Glutamatergic neuron (in vitro differentiated cells): ENCODE measurements around the gene ZMYND10. TPM values are rescaled to one million over a fixed set of nuclear protein-coding genes. Genes with fewer than 3 reads are reported as not detected.
"Not testable (repeated sequence)": the region's sequence is repeated elsewhere in the genome, so short reads cannot be mapped to it uniquely, and the experiment has no call there.

ENCODE experiments used
- DNase-seq: peaks from one replicate; pipeline ENCODE4 v3.0.0; 2022
- H3K27ac Mint-ChIP-seq: one replicate; pipeline ENCODE4 v1.8.0; 2020; ENCODE audit warnings: mild to moderate bottlenecking, mixed read lengths, inconsistent platforms; ENCODE audit not compliant: unreplicated experiment
- H3K27me3 Mint-ChIP-seq: one replicate; pipeline ENCODE4 v1.8.0; 2020; ENCODE audit warnings: mild to moderate bottlenecking, moderate library complexity, mixed read lengths, inconsistent platforms; ENCODE audit not compliant: unreplicated experiment
- H3K36me3 Mint-ChIP-seq: one replicate; pipeline ENCODE4 v1.8.0; 2020; ENCODE audit warnings: mild to moderate bottlenecking, mixed read lengths, inconsistent platforms; ENCODE audit not compliant: unreplicated experiment
- H3K4me1 Mint-ChIP-seq: one replicate; pipeline ENCODE4 v1.8.0; 2020; ENCODE audit warnings: mild to moderate bottlenecking, low read depth, mixed read lengths, inconsistent platforms; ENCODE audit not compliant: unreplicated experiment
- H3K4me3 Mint-ChIP-seq: one replicate; pipeline ENCODE4 v1.8.0; 2020; ENCODE audit warnings: mild to moderate bottlenecking, mixed read lengths, inconsistent platforms; ENCODE audit not compliant: unreplicated experiment
- H3K9me3 Mint-ChIP-seq: one replicate; pipeline ENCODE4 v1.8.0; 2020; ENCODE audit warnings: mild to moderate bottlenecking, moderate library complexity, mixed read lengths, inconsistent platforms; ENCODE audit not compliant: unreplicated experiment
- total RNA-seq: library from RNA; stranded (reverse); fragmentation: NEBNext Ultra II Directional; extraction: Animal tissue kit (Norgen Biotek cat#: 25700); gene quantifications from one replicate; pipeline ENCODE4 v1.2.1, GENCODE V29; 2021; ENCODE audit not compliant: unreplicated experiment
- TF ChIP-seq, protein P1 (sequence below): fragments of 200-600 bp; sonication (generic); IDR thresholded peaks from one replicate; pipeline ENCODE4 v1.5.0; 2021; ENCODE audit not compliant: partially characterized antibody, unreplicated experiment

The ZMYND10 gene
- total RNA-seq, 1 donor from 2014 or later = 1.3 TPM

DNA sequence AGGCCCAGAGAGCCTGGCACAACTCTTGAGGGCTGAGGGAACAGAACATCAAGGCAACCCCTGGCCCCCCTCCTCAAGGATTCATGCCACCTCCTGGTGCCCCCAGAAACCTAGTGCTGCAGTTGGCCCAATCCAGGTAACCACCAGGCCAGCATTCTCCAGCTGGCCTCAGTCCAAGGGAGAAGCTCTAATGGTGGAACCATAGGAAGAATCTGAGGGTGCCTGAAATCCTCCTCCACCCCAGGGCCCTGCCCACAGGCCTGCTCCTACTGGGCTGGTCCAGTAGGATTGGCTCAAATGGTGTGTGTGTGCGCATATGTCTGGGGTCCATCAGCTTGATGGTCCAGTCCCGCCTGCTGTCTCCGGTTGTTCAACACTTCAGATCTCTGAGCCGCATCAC, 30.7 kb downstream of the ZMYND10 start:
- TF ChIP-seq, protein P1, sequence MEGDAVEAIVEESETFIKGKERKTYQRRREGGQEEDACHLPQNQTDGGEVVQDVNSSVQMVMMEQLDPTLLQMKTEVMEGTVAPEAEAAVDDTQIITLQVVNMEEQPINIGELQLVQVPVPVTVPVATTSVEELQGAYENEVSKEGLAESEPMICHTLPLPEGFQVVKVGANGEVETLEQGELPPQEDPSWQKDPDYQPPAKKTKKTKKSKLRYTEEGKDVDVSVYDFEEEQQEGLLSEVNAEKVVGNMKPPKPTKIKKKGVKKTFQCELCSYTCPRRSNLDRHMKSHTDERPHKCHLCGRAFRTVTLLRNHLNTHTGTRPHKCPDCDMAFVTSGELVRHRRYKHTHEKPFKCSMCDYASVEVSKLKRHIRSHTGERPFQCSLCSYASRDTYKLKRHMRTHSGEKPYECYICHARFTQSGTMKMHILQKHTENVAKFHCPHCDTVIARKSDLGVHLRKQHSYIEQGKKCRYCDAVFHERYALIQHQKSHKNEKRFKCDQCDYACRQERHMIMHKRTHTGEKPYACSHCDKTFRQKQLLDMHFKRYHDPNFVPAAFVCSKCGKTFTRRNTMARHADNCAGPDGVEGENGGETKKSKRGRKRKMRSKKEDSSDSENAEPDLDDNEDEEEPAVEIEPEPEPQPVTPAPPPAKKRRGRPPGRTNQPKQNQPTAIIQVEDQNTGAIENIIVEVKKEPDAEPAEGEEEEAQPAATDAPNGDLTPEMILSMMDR = no peak
- Mint-ChIP-seq H3K9me3 (peaks cover 3% of the 10 kb centered on the region), H3K4me3 (no peak overlapping the region)

GRCh38 chr3:50314342-50314741, 31.2 kb downstream of the ZMYND10 start:
- Mint-ChIP-seq H3K4me3 (no peak overlapping the region), H3K36me3 (peaks cover 12% of the 10 kb centered on the region), H3K27ac (no peak overlapping the region), H3K9me3 (peaks cover 3% of the 10 kb centered on the region), H3K27me3 (peaks cover 9% of the 10 kb centered on the region), H3K4me1 (peaks cover 5% of the 10 kb centered on the region)
- DNase-seq = no peak
- TF ChIP-seq, protein P1 = no peak

More for the DNA sequence above, 30.7 kb downstream of the ZMYND10 start:
- no peak for DNase-seq
- Mint-ChIP-seq H3K27ac (no peak overlapping the region), H3K36me3 (peaks cover 8% of the 10 kb centered on the region), H3K27me3 (peaks cover 9% of the 10 kb centered on the region), H3K4me1 (peaks cover 5% of the 10 kb centered on the region)

- H3K4me1 Mint-ChIP-seq, H3K4me3 Mint-ChIP-seq, H3K27ac Mint-ChIP-seq, H3K27me3 Mint-ChIP-seq, H3K9me3 Mint-ChIP-seq, DNase-seq: not testable (repeated sequence)
- peaks cover 12% of the 10 kb centered on the region for H3K36me3 Mint-ChIP-seq
Measured at GRCh38 chr3:50312041-50312440, 33.5 kb downstream of the ZMYND10 start.

DNA sequence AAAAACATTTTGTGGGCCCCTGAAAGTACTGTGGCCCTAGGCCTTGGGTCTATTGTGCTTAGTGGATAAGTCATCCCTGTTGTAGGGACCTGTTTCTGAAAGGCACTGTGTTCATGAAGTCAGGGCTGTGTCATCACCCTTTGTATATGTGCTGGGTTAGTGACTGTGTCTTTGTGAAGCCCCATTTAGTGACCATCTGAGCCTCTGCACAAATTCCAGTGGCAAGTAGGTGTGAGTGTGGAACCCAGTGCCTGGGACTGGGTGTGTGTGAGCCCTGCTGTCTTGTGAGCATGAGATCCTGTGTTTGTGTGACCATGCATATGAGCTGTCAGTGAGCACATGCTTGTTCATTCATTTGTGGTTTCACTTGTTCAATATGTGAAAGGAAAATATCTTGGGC, 40.9 kb downstream of the ZMYND10 start:
- TF ChIP-seq, protein P1 = no peak
- H3K4me1 Mint-ChIP-seq = peaks cover 8% of the 10 kb centered on the region
- no peak overlapping the region for H3K27ac Mint-ChIP-seq
- no peak for DNase-seq
- H3K36me3 Mint-ChIP-seq = peaks cover 2% of the 10 kb centered on the region
- peaks cover 2% of the 10 kb centered on the region for H3K9me3 Mint-ChIP-seq
- H3K4me3 Mint-ChIP-seq = no peak overlapping the region
- peaks cover 9% of the 10 kb centered on the region for H3K27me3 Mint-ChIP-seq

- H3K4me1 Mint-ChIP-seq = peaks cover 8% of the 10 kb centered on the region
- H3K9me3 Mint-ChIP-seq = peaks cover 6% of the 10 kb centered on the region
- no peak within 1 kb of the TSS for H3K27ac Mint-ChIP-seq
- H3K27me3 Mint-ChIP-seq = peaks cover 16% of the 10 kb centered on the region
- no peak for DNase-seq
- H3K4me3 Mint-ChIP-seq = no peak within 1 kb of the TSS
- H3K36me3 Mint-ChIP-seq = no peaks in the 10 kb centered on the region
- TF ChIP-seq, protein P1 = no peak
Measured at GRCh38 chr3:50303013-50303815, 42.3 kb downstream of the ZMYND10 start, which contains the start of gene HYAL1. HYAL1 (minus strand) TSS chr3:50303574; CDS start chr3:50302956, 618 bp downstream.
